Esophagus (tissue), 2 donors: ENCODE data around the gene SNTA1. TPM values are rescaled to one million over a fixed set of nuclear protein-coding genes. Genes with fewer than 3 reads are reported as not detected.
"Not testable (repeated sequence)": the region's sequence is repeated elsewhere in the genome, so short reads cannot be mapped to it uniquely, and the experiment has no call there.

Experiments used
- H3K27ac ChIP-seq, 2 donors: one replicate each; pipeline ENCODE4 v1.5.1; 2013; ENCODE audit warnings: low read depth in 2 of 2, mild to moderate bottlenecking in 2 of 2, inconsistent platforms in 1 of 2, low read length in 1 of 2, moderate library complexity in 1 of 2
- H3K27me3 ChIP-seq, 2 donors: one replicate each; pipeline ENCODE4 v1.6.1; 2013; ENCODE audit warnings: low read length in 2 of 2, control low read depth in 1 of 2, mild to moderate bottlenecking in 1 of 2; ENCODE audit not compliant: insufficient read depth in 2 of 2, control insufficient read depth in 1 of 2
- H3K36me3 ChIP-seq, 2 donors: one replicate each; pipeline ENCODE4 v1.6.1; 2013; ENCODE audit warnings: low read length in 1 of 2; ENCODE audit not compliant: control insufficient read depth in 2 of 2, insufficient read depth in 2 of 2
- H3K4me1 ChIP-seq, 2 donors: one replicate each; pipeline ENCODE4 v1.6.1; 2013; ENCODE audit warnings: low read length in 1 of 2; ENCODE audit not compliant: control insufficient read depth in 2 of 2, insufficient read depth in 2 of 2
- H3K4me3 ChIP-seq, 2 donors: one replicate each; pipeline ENCODE4 v1.5.1; 2013; ENCODE audit warnings: low read length in 2 of 2, mild to moderate bottlenecking in 2 of 2, low read depth in 1 of 2, moderate library complexity in 1 of 2
- H3K9me3 ChIP-seq, 2 donors: one replicate each; pipeline ENCODE4 v1.6.1; 2013; ENCODE audit warnings: mild to moderate bottlenecking in 2 of 2, low read depth in 1 of 2, low read length in 1 of 2, moderate library complexity in 1 of 2; ENCODE audit not compliant: control insufficient read depth in 2 of 2, insufficient read depth in 1 of 2
- WGBS, 2 donors: extraction: QIAGEN DNeasy Blood & Tissue Kit; methylation state at CpG; one replicate each; pipeline ENCODE4 v1.1.7; 2013; 5-methylcytosine and 5-hydroxymethylcytosine counted together
- polyA plus RNA-seq, 2 donors: library from polyadenylated mRNA; stranded (reverse); fragments of 200-250 nt; gene quantifications; one replicate each; pipeline ENCODE4 v1.2.3, GENCODE V29; 2013
- donor health status: healthy with polysubstance abuse.
- donor health status: Bipolar disorder and iron deficiency.

SNTA1 gene
- polyA plus RNA-seq, 2 donors = 6.1 to 10.9 TPM

DNA sequence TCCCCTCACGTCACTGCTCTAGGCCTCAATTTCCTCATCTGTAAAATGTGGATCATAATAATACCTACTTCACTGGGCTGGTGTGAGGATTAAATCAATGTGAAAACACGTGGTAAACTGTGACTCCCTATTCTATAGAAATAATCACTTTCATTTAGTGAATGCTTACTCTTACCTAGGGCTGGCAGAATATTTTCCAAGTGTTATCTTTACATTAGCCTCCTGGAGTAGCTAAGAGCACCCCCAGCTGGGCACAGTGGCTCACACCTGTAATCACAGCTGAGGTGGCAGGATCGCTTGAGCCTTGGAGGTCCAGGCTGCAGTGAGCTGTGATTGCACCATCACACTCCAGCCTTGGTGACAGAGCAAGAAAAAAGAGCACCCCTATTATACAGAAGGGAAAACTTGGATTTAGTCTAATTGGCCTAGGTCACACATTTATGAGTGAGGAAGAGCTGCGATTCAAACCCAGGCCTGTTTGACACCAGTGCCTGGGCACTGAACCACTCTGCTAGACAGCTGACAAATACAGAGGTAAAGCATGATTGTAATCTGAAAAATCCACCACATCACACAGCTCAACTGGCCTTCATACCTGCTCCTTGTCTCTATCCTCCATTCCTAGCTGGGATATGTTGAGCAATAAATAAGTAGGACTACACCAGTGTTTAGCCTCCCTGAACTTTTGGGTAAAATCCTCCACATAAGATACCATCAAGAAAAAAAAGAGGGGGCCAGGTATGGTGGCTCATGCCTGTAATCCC is 1.4 kb upstream of the SNTA1 start:
- Histone ChIP-seq H3K27me3 (no peaks in the 10 kb centered on the region), H3K4me3 (peak overlapping the region in 1 of 2 donors; percentile 83), H3K9me3 (peaks cover 0 to 2% of the 10 kb centered on the region in 2 donors), H3K4me1 (peaks cover 2 to 7% of the 10 kb centered on the region in 2 donors), H3K36me3 (no peaks in the 10 kb centered on the region), H3K27ac (peak overlapping the region in 1 of 2 donors; percentile 57)
- WGBS, 2 donors = 48% methylated on average over 4 of the region's 4 CpGs

DNA sequence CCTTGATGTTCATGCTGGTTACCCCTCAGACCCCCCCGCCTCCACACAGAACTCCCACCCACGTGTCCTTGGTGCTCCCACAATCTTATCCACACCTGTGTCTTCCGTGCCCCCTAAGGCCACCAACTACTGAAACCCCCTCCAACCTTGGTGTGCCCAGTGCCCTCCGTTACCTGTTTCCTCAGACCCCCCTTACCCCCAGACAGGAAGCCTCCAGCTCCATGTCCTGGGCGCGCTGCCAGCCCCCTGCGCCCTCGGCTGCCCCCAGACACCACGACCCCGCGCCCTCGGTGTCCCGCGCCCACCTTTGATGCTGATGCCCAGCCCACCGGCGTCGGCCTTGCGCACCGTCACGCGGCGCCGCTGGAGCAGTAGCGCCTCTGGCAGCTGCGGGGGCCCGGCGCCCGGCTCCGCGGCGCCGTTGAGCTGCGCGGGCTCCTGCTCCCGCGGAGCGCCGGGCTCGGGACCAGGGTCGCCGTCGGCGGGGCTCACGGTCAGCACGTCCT is 504 bp downstream of the SNTA1 start:
- Histone ChIP-seq H3K27me3 (no peaks in the 10 kb centered on the region), H3K27ac (peak overlapping the region; percentile 74 to 85)
- 2 to 3% methylated on average over 38 to 45 of the region's 45 CpGs for WGBS, 2 donors

DNA sequence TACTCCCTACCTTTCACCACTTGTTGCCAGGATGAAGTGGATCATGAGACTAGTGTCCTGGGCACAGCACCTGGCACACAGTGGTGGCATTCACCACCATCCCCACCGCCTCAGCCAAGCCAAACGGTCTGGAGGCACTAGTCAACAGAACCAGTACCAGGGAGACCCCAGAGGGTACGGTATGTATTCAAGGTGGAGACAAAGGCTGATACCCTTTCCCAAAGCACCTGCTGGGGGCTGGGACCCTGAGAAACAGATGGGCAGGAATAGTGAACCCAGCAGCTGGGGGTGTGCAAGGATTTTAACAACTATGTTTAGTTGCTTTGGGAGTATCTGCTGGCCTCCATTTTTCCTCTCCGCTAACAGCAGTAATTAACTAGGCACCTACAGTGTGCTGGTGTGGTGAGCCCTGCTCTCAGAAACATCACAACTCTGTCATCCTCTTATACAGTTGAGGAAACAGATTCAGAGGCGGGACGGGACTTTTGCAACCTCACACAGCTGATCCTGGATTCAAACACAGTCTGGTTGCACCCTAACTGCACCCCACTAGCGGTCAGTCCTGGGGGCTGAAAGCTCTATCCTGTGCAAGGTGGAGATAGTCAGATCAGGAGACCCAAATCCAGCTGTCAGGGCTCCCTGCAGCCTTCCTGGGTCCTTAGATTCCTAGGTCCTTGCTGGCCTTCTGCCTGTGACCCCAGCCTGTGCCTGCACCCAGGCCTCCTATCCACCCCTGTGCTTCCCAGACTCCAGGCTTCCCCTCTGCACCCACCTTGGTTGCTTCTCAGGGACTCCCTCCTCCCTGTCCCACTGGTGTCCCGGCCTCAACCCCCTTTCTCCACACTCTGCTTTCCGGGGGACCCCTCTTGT is 1.2 kb downstream of the SNTA1 start:
- no peaks in the 10 kb centered on the region for H3K36me3 ChIP-seq
- H3K4me3 ChIP-seq = peak overlapping the region; percentile 69 to 83
- H3K27ac ChIP-seq = peak overlapping the region in 1 of 2 donors; percentile 74
- H3K9me3 ChIP-seq = peaks cover 0 to 2% of the 10 kb centered on the region in 2 donors
- no peaks in the 10 kb centered on the region for H3K27me3 ChIP-seq
- WGBS, 2 donors = 63 to 68% methylated on average over 9 of the region's 9 CpGs
- H3K4me1 ChIP-seq = peaks cover 2 to 7% of the 10 kb centered on the region in 2 donors

More for the DNA sequence above, 504 bp downstream of the SNTA1 start:
- peak overlapping the region; percentile 69 to 83 for H3K4me3 ChIP-seq
- H3K36me3 ChIP-seq = no peaks in the 10 kb centered on the region
- peaks cover 0 to 2% of the 10 kb centered on the region in 2 donors for H3K9me3 ChIP-seq
- peaks cover 2 to 7% of the 10 kb centered on the region in 2 donors for H3K4me1 ChIP-seq

DNA sequence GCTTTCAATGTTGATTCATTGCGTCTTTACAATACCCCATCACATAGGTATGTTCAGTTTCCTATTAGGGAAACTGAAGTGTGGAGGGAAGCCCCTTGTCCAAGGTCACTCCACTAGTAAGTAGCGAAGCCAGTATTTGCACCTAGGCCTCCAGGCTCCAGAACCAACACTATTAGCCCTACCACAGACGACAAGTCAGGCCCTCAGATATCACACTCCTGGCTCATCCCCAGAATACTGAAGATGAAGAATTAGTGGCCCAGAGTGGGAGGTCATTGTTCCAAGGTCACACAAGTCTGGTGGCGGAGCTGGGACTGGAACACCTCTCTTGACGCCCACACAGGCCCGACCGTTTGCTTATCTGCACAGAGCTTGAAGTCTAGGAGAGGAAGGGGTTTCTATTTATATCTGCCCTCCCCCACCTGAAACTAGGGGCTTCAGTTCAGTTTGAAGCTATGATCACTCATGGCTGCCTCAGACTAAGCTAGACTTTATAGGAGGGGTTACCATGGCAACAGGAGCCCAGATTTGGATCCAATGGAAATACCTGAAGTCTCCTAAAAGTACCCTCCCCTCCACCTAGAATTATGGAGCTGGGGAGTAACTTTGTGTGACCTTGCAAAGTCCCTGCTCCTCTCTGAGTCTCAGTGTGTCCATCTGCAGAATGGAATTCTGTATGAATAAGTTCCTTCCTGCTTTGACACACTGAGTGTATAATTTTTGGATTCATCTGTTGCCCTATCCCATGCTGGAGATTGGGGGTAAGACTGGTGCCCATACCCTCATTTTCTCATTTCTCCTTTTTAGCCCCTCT is 2.2 kb downstream of the SNTA1 start:
- H3K27ac ChIP-seq = no peak overlapping the region
- no peaks in the 10 kb centered on the region for H3K27me3 ChIP-seq
- H3K4me3 ChIP-seq = no peak overlapping the region
- 73 to 83% methylated on average over 7 of the region's 7 CpGs for WGBS, 2 donors
- H3K4me1 ChIP-seq = peaks cover 2 to 7% of the 10 kb centered on the region in 2 donors
- H3K36me3 ChIP-seq = no peaks in the 10 kb centered on the region
- H3K9me3 ChIP-seq = peaks cover 0 to 2% of the 10 kb centered on the region in 2 donors

GRCh38 chr20:33440562-33440961 is 3.0 kb downstream of the SNTA1 start:
- H3K27ac ChIP-seq, H3K36me3 ChIP-seq, H3K9me3 ChIP-seq, H3K4me1 ChIP-seq, H3K4me3 ChIP-seq, H3K27me3 ChIP-seq: not testable (repeated sequence)
- 93 to 94% methylated on average over 7 of the region's 7 CpGs for WGBS, 2 donors

DNA sequence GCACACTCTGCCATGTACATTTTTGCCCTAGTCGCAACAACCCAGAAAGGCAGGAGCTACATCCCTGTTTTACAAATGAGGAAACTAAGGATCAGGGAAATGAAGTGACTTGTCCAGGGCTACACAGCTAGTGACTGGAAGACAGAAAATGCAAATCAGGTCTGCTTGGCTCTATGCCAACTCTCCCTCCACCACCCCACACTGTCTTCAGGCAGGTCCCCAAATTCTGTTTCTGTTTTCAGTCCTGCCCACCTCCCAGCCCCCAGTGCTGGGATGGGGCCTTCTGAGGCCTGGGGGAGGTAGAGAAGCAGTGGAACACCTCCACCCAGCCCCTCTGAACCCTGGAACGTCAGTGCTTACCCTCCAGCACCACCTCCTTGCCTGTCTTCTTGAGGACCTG is 5.1 kb downstream of the SNTA1 start:
- H3K9me3 ChIP-seq = no peaks in the 10 kb centered on the region
- no peak overlapping the region for H3K4me3 ChIP-seq
- WGBS, 2 donors = 78 to 96% methylated on average over 2 of the region's 2 CpGs
- H3K27me3 ChIP-seq = no peaks in the 10 kb centered on the region
- peaks cover 2 to 7% of the 10 kb centered on the region in 2 donors for H3K4me1 ChIP-seq
- H3K36me3 ChIP-seq = no peaks in the 10 kb centered on the region
- H3K27ac ChIP-seq = no peak overlapping the region

- Histone ChIP-seq H3K4me3 (no peak overlapping the region), H3K27me3 (no peaks in the 10 kb centered on the region), H3K27ac (no peak overlapping the region), H3K9me3 (no peaks in the 10 kb centered on the region), H3K4me1 (peaks cover 0 to 2% of the 10 kb centered on the region in 2 donors), H3K36me3 (no peaks in the 10 kb centered on the region)
- WGBS, 2 donors = 80% methylated on average over 12 of the region's 12 CpGs
These were observed 6.2 kb downstream of the SNTA1 start for GRCh38 chr20:33437141-33437911.

GRCh38 chr20:33434434-33434833 is 9.1 kb downstream of the SNTA1 start:
- H3K27me3 ChIP-seq = no peaks in the 10 kb centered on the region
- H3K9me3 ChIP-seq = no peaks in the 10 kb centered on the region
- H3K27ac ChIP-seq = peak overlapping the region in 1 of 2 donors; percentile 1
- WGBS, 2 donors = 88 to 92% methylated on average over 5 of the region's 5 CpGs
- H3K4me3 ChIP-seq = no peak overlapping the region
- H3K4me1 ChIP-seq = peaks cover 0 to 2% of the 10 kb centered on the region in 2 donors
- no peaks in the 10 kb centered on the region for H3K36me3 ChIP-seq
